Astrocyte (in vitro differentiated cells and primary cell): Measurements from ENCODE around the gene TAF5. TPM values are rescaled to one million over a fixed set of nuclear protein-coding genes. Genes with fewer than 3 reads are reported as not detected.

Source experiments
- DNase-seq: peaks from one replicate; pipeline ENCODE4 v3.0.0-alpha.2; 2010; ENCODE audit warnings: low read depth
- FAIRE-seq: peaks from 2 replicates; lab custom pipeline; 2011; peaks lifted over from hg19 to GRCh38; lab: Jason Lieb, UNC
- H2AFZ ChIP-seq: 2 replicates; pipeline ENCODE4 v1.6.0; 2012; ENCODE audit warnings: low read depth, low read length, inconsistent platforms
- H3K27ac ChIP-seq: 2 replicates; pipeline ENCODE4 v1.5.1; 2011; ENCODE audit warnings: low read depth, low read length, inconsistent platforms
- H3K27me3 ChIP-seq: 2 replicates; pipeline ENCODE4 v1.6.0; 2011; ENCODE audit warnings: low read length, inconsistent platforms; ENCODE audit not compliant: insufficient read depth
- H3K36me3 ChIP-seq: 2 replicates; pipeline ENCODE4 v1.5.1; 2011; ENCODE audit warnings: low read length, inconsistent platforms; ENCODE audit not compliant: insufficient read depth
- H3K4me1 ChIP-seq: 2 replicates; pipeline ENCODE4 v1.5.1; 2011; ENCODE audit warnings: low read length, inconsistent platforms; ENCODE audit not compliant: insufficient read depth
- H3K4me2 ChIP-seq: 2 replicates; pipeline ENCODE4 v1.6.0; 2012; ENCODE audit warnings: low read length, inconsistent platforms
- H3K4me3 ChIP-seq: 2 replicates; pipeline ENCODE4 v1.5.1; 2011; ENCODE audit warnings: low read depth, mild to moderate bottlenecking, low read length, inconsistent platforms; ENCODE audit not compliant: insufficient read depth
- H3K79me2 ChIP-seq: 2 replicates; pipeline ENCODE4 v1.6.0; 2012; ENCODE audit warnings: mild to moderate bottlenecking, low read length, inconsistent platforms; ENCODE audit not compliant: insufficient read depth
- H3K9ac ChIP-seq: 2 replicates; pipeline ENCODE4 v1.6.0; 2012; ENCODE audit warnings: mild to moderate bottlenecking, low read length, inconsistent platforms
- H3K9me3 ChIP-seq: 2 replicates; pipeline ENCODE4 v1.5.1; 2012; ENCODE audit warnings: low read depth, mild to moderate bottlenecking, low read length, inconsistent platforms; ENCODE audit not compliant: insufficient read depth
- H4K20me1 ChIP-seq: 2 replicates; pipeline ENCODE4 v1.6.0; 2012; ENCODE audit warnings: low read length, inconsistent platforms; ENCODE audit not compliant: insufficient read depth
- H3K27ac Mint-ChIP-seq: one replicate; pipeline ENCODE4 v1.8.0; 2021; ENCODE audit warnings: mild to moderate bottlenecking, mixed read lengths; ENCODE audit not compliant: unreplicated experiment
- H3K27me3 Mint-ChIP-seq: one replicate; pipeline ENCODE4 v1.8.0; 2021; ENCODE audit warnings: low read depth, mixed read lengths; ENCODE audit not compliant: unreplicated experiment
- H3K36me3 Mint-ChIP-seq: one replicate; pipeline ENCODE4 v1.8.0; 2021; ENCODE audit warnings: low read depth, mixed read lengths; ENCODE audit not compliant: unreplicated experiment
- H3K4me1 Mint-ChIP-seq: one replicate; pipeline ENCODE4 v1.8.0; 2021; ENCODE audit warnings: low read depth, mixed read lengths; ENCODE audit not compliant: unreplicated experiment
- H3K4me3 Mint-ChIP-seq: one replicate; pipeline ENCODE4 v1.8.0; 2021; ENCODE audit warnings: mild to moderate bottlenecking, moderate library complexity, mixed read lengths; ENCODE audit not compliant: unreplicated experiment
- H3K9me3 Mint-ChIP-seq: one replicate; pipeline ENCODE4 v1.8.0; 2021; ENCODE audit warnings: mild to moderate bottlenecking, mixed read lengths; ENCODE audit not compliant: unreplicated experiment
- CTCF ChIP-seq: IDR thresholded peaks from 2 replicates; pipeline ENCODE4 v1.5.1; 2011; ENCODE audit warnings: low read depth, mild to moderate bottlenecking, inconsistent platforms, low read length, moderate library complexity; ENCODE audit not compliant: insufficient read depth
- EZH2 ChIP-seq: IDR thresholded peaks from 2 replicates; pipeline ENCODE4 v1.6.1; 2012; ENCODE audit warnings: mild to moderate bottlenecking, low read length, inconsistent platforms; ENCODE audit not compliant: insufficient read depth
- total RNA-seq: library from RNA; stranded (reverse); gene quantifications from 2 replicates; pipeline ENCODE4 v1.2.1, GENCODE V29; 2021

The TAF5 gene
- total RNA-seq, 1 donor from 2014 or later, result 3.3 TPM

- H3K4me1 ChIP-seq, result no peaks in the 10 kb centered on the region
- DNase-seq (peak; percentile 4), FAIRE-seq (no peak)
- Mint-ChIP-seq H3K4me3 (no peak overlapping the region), H3K4me1 (no peaks in the 10 kb centered on the region), H3K9me3 (no peaks in the 10 kb centered on the region), H3K36me3 (peaks cover 5% of the 10 kb centered on the region), H3K27me3 (no peaks in the 10 kb centered on the region), H3K27ac (no peak overlapping the region)
- H3K27ac ChIP-seq, result no peak overlapping the region
- H3K4me3 ChIP-seq, result no peak overlapping the region
- no peaks in the 10 kb centered on the region for H3K9me3 ChIP-seq
- H3K27me3 ChIP-seq, result no peaks in the 10 kb centered on the region
- H3K4me2 ChIP-seq, result no peak overlapping the region
- no peak overlapping the region for H3K9ac ChIP-seq
- H3K79me2 ChIP-seq, result no peaks in the 10 kb centered on the region
- TF ChIP-seq EZH2 (no peak), CTCF (peak; percentile 56)
- H3K36me3 ChIP-seq, result peaks cover 21% of the 10 kb centered on the region
- peaks cover 4% of the 10 kb centered on the region for H4K20me1 ChIP-seq
- no peak overlapping the region for H2AFZ ChIP-seq
Measured at GRCh38 chr10:103333934-103334520, 33.7 kb upstream of the TAF5 start.

GRCh38 chr10:103334567-103334966, 33.2 kb upstream of the TAF5 start:
- Histone ChIP-seq H3K4me1 (no peaks in the 10 kb centered on the region), H3K79me2 (no peaks in the 10 kb centered on the region), H2AFZ (no peak overlapping the region), H4K20me1 (peaks cover 4% of the 10 kb centered on the region), H3K27me3 (no peaks in the 10 kb centered on the region), H3K9me3 (no peaks in the 10 kb centered on the region), H3K4me2 (no peak overlapping the region), H3K36me3 (peaks cover 21% of the 10 kb centered on the region), H3K27ac (no peak overlapping the region), H3K9ac (no peak overlapping the region), H3K4me3 (no peak overlapping the region)
- Mint-ChIP-seq H3K27ac (no peak overlapping the region), H3K27me3 (no peaks in the 10 kb centered on the region), H3K36me3 (peaks cover 5% of the 10 kb centered on the region), H3K4me3 (no peak overlapping the region), H3K4me1 (no peaks in the 10 kb centered on the region), H3K9me3 (no peaks in the 10 kb centered on the region)
- TF ChIP-seq EZH2, result no peak
- TF ChIP-seq CTCF, result no peak
- DNase-seq (no peak), FAIRE-seq (no peak)

- Mint-ChIP-seq H3K27ac (no peak overlapping the region), H3K4me1 (no peaks in the 10 kb centered on the region), H3K36me3 (peaks cover 3% of the 10 kb centered on the region), H3K9me3 (no peaks in the 10 kb centered on the region), H3K27me3 (no peaks in the 10 kb centered on the region), H3K4me3 (no peak overlapping the region)
- Histone ChIP-seq H3K4me2 (no peak overlapping the region), H3K4me1 (no peaks in the 10 kb centered on the region), H3K36me3 (peaks cover 21% of the 10 kb centered on the region), H3K27ac (no peak overlapping the region), H3K27me3 (no peaks in the 10 kb centered on the region), H3K79me2 (no peaks in the 10 kb centered on the region), H4K20me1 (peaks cover 4% of the 10 kb centered on the region), H2AFZ (no peak overlapping the region), H3K4me3 (no peak overlapping the region), H3K9me3 (no peaks in the 10 kb centered on the region), H3K9ac (no peak overlapping the region)
- no peak for TF ChIP-seq EZH2
- TF ChIP-seq CTCF, result no peak
- FAIRE-seq (no peak), DNase-seq (no peak)
Measured at GRCh38 chr10:103336370-103336769, 31.4 kb upstream of the TAF5 start.
